A549 (cell line): Measurements from ENCODE around the gene AKIP1. TPM values are rescaled to one million over a fixed set of nuclear protein-coding genes. Genes with fewer than 3 reads are reported as not detected.

Source experiments
- ATAC-seq, 2 experiments: fragments of 200-7000 bp in 1 of 2; fragments of >200 bp in 1 of 2; cut with Nextera tagmentation in 1 of 2; cut with Tn5 transposase in 1 of 2; 3 replicates each; pipeline versions ENCODE4 v1.8.0 to v1.9.1; 2018 to 2020; ENCODE audit warnings: mild to moderate bottlenecking in 1 of 2, moderate library complexity in 1 of 2
- CTCF ChIA-PET: fragments of 300-600 bp; sonication (Branson Sonifier 250); formaldehyde crosslinking; extraction: SDS; loops from one replicate; lab custom pipeline; 2021; ENCODE audit warnings: antibody characterized with exemption, inconsistent platforms; lab: Yijun Ruan, JAX
- POLR2A ChIA-PET: fragments of 350-600 bp; formaldehyde crosslinking; extraction: SDS; loops from one replicate; lab custom pipeline; 2021; ENCODE audit warnings: antibody characterized with exemption, inconsistent platforms; lab: Yijun Ruan, JAX
- DNase-seq, 2 experiments: peaks; one replicate each; pipeline versions ENCODE4 v3.0.0 to v3.0.0-alpha.2; 2011 to 2016; ENCODE audit warnings: low read depth in 1 of 2, low spot score in 1 of 2
- FAIRE-seq: peaks from 2 replicates; lab custom pipeline; 2011; peaks lifted over from hg19 to GRCh38; lab: Jason Lieb, UNC
- H3K27ac ChIP-seq, 2 experiments: fragments of >200 bp; sonication (Bioruptor Twin); formaldehyde crosslinking; 3 replicates each; pipeline ENCODE4 v1.5.1; 2016 to 2017
- H3K4me1 ChIP-seq: fragments of >200 bp; sonication (Bioruptor Twin); formaldehyde crosslinking; 3 replicates; pipeline ENCODE4 v1.6.1; 2016
- H3K4me2 ChIP-seq: fragments of >200 bp; sonication (Bioruptor Twin); formaldehyde crosslinking; 3 replicates; pipeline ENCODE4 v1.6.1; 2016
- H3K4me3 ChIP-seq: fragments of >200 bp; sonication (Bioruptor Twin); formaldehyde crosslinking; 3 replicates; pipeline ENCODE4 v1.5.1; 2016
- H3K9me3 ChIP-seq: fragments of >200 bp; sonication (Bioruptor Twin); formaldehyde crosslinking; 3 replicates; pipeline ENCODE4 v1.6.1; 2016
- BHLHE40 ChIP-seq: IDR thresholded peaks from 2 replicates; pipeline ENCODE4 v1.6.1; 2012; ENCODE audit warnings: low read depth, low read length, inconsistent platforms
- CEBPB ChIP-seq, 2 experiments: fragments of >200 bp in 1 of 2; sonication (Bioruptor Twin) in 1 of 2; formaldehyde crosslinking in 1 of 2; IDR thresholded peaks; 2 replicates each; pipeline ENCODE4 v1.6.1; 2012 to 2016
- ESRRA ChIP-seq: fragments of 150-350 bp; IDR thresholded peaks from 2 replicates; pipeline ENCODE4 v1.6.1; 2014; ENCODE audit warnings: mild to moderate bottlenecking, low read length, borderline replicate concordance
- HOXB5 ChIP-seq: fragments of 250-450 bp; sonication (Bioruptor Pico); IDR thresholded peaks from 2 replicates; pipeline ENCODE4 v1.5.0; 2020; ENCODE audit warnings: mild to moderate bottlenecking, moderate library complexity
- JUN ChIP-seq, 2 experiments: fragments of >200 bp; sonication (Bioruptor Twin); formaldehyde crosslinking; IDR thresholded peaks; 2 replicates in 1 of 2; 3 replicates in 1 of 2; pipeline ENCODE4 v1.6.1; 2016 to 2017
- MYC ChIP-seq: IDR thresholded peaks from 2 replicates; pipeline ENCODE4 v1.6.1; 2012; ENCODE audit warnings: mild to moderate bottlenecking, inconsistent platforms, low read length, improper control_type of control experiment, borderline replicate concordance
- NR3C1 ChIP-seq: fragments of >200 bp; sonication (Bioruptor Twin); formaldehyde crosslinking; IDR thresholded peaks from 3 replicates; pipeline ENCODE4 v1.6.1; 2017
- PHF8 ChIP-seq: fragments of 200-600 bp; sonication (generic); IDR thresholded peaks from 2 replicates; pipeline ENCODE4 v1.6.1; 2016; ENCODE audit warnings: low read depth, mild to moderate bottlenecking, antibody characterized with exemption, moderate library complexity, borderline replicate concordance
- POLR2A ChIP-seq: IDR thresholded peaks from 2 replicates; pipeline ENCODE4 v1.6.1; 2012; ENCODE audit warnings: mild to moderate bottlenecking, low read length
- POLR2AphosphoS2 ChIP-seq: conservative IDR thresholded peaks from 2 replicates; pipeline ENCODE4 v1.6.1; 2012; ENCODE audit warnings: low read length, improper control_type of control experiment, inconsistent platforms
- RAD21 ChIP-seq, 2 experiments: fragments of >200 bp in 1 of 2; sonication (Bioruptor Twin) in 1 of 2; formaldehyde crosslinking in 1 of 2; IDR thresholded peaks in 1 of 2; conservative IDR thresholded peaks in 1 of 2; 2 replicates in 1 of 2; 3 replicates in 1 of 2; pipeline ENCODE4 v1.6.1; 2012 to 2018; ENCODE audit warnings: inconsistent platforms in 1 of 2
- SMC3 ChIP-seq: fragments of >200 bp; sonication (Bioruptor Twin); formaldehyde crosslinking; IDR thresholded peaks from 3 replicates; pipeline ENCODE4 v1.6.1; 2018; ENCODE audit warnings: inconsistent platforms
- TP53 ChIP-seq: fragments of 250-450 bp; sonication (Bioruptor Pico); IDR thresholded peaks from 2 replicates; pipeline ENCODE4 v1.5.0; 2021; ENCODE audit warnings: mild to moderate bottlenecking, moderate library complexity
- ZNF302 ChIP-seq: fragments of 250-450 bp; sonication (Bioruptor Pico); IDR thresholded peaks from 2 replicates; pipeline ENCODE4 v1.9.0; 2021; ENCODE audit warnings: inconsistent platforms, mild to moderate bottlenecking, moderate library complexity
- WGBS: methylation state at CpG from one replicate; pipeline ENCODE4 v1.1.6; 2017; ENCODE audit errors: missing lambda C conversion rate; 5-methylcytosine and 5-hydroxymethylcytosine counted together
- polyA plus RNA-seq, 4 experiments: library from polyadenylated mRNA; depleted of rRNA in 3 of 4; stranded (reverse); fragments of >200 nt; fragmentation: RNase III in 1 of 4; extraction: RNeasy Plus Mini Kit Qiagen cat#74134 plus additional on column Dnase treatment in 1 of 4; gene quantifications; 2 replicates in 3 of 4; 3 replicates in 1 of 4; pipeline ENCODE4 v1.2.3, GENCODE V29; 2011 to 2017
- TF ChIP-seq, protein P1 (sequence below): fragments of >200 bp; sonication (Bioruptor Twin); formaldehyde crosslinking; IDR thresholded peaks from 2 replicates; pipeline ENCODE4 v1.6.1; 2016
- TF ChIP-seq, protein P2 (sequence below): IDR thresholded peaks from 2 replicates; pipeline ENCODE4 v1.6.1; 2012
- TF ChIP-seq, protein P3 (sequence below): fragments of 250-450 bp; sonication (Bioruptor Pico); IDR thresholded peaks from 2 replicates; pipeline ENCODE4 v1.5.0; 2021; ENCODE audit warnings: mild to moderate bottlenecking, moderate library complexity, borderline replicate concordance

Gene AKIP1
- polyA plus RNA-seq, 2 of the 4 experiments (the other 2 are of a cell fraction), result 57.7 to 66.7 TPM

DNA sequence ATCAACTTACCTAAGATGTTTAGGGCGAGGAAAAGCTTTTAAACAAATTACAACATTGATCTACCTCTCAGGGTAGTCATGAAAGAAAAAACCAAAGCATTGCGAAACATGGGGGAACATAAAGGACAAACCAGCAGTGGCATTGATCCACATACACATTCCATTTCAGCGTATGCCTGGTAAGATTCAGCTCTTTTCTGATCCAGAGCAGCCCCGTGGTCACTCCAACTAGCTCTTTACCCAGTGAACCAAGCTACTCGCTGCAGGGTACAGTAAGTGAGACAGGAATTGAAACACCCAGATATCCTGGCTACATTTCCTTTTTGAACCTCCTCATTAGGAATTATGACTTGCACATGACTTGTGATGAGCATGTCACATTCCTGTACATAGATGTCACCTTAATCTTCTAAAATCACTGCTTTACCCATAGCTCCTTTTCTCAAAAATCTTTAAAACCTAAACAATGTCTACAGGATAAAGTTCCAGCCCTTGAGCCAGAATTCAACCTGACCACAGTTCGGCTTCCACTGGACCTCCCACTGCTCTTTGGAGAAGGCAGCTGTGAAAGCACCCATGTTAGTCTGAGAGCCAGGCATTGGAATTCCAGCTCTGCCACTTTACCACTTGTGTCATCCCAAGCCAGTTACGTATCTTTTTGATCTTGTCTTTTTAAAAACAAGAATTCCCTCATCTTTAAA, 42.9 kb upstream of the AKIP1 start:
- Histone ChIP-seq H3K4me2 (no peak overlapping the region), H3K27ac (no peak overlapping the region), H3K4me3 (no peak overlapping the region), H3K4me1 (peaks cover 20% of the 10 kb centered on the region), H3K9me3 (no peaks in the 10 kb centered on the region)
- DNase-seq (no peak), FAIRE-seq (no peak), ATAC-seq (no peak)
- ChIA-PET CTCF (interaction anchor here (0.6 to 1.6 kb wide), 5 partner anchors 12 to 131 kb away, joined by 3 to 6 read pairs (median 3); partner anchors contain the start of gene AKIP1), POLR2A (interaction anchor here (1.4 kb wide), 1 partner anchor 180 kb away, joined by 4 read pairs; no protein-coding TSS in a partner anchor)
- WGBS, result 78% methylated on average over 7 of the region's 7 CpGs
- TF ChIP-seq ESRRA (no peak), CEBPB (IDR thresholded peaks at IDR 0.05) (peak; percentile 63 to 78; a peak in 3 of 4 replicates)
- TF ChIP-seq, protein P1, sequence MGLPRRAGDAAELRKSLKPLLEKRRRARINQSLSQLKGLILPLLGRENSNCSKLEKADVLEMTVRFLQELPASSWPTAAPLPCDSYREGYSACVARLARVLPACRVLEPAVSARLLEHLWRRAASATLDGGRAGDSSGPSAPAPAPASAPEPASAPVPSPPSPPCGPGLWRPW, result no peak

DNA sequence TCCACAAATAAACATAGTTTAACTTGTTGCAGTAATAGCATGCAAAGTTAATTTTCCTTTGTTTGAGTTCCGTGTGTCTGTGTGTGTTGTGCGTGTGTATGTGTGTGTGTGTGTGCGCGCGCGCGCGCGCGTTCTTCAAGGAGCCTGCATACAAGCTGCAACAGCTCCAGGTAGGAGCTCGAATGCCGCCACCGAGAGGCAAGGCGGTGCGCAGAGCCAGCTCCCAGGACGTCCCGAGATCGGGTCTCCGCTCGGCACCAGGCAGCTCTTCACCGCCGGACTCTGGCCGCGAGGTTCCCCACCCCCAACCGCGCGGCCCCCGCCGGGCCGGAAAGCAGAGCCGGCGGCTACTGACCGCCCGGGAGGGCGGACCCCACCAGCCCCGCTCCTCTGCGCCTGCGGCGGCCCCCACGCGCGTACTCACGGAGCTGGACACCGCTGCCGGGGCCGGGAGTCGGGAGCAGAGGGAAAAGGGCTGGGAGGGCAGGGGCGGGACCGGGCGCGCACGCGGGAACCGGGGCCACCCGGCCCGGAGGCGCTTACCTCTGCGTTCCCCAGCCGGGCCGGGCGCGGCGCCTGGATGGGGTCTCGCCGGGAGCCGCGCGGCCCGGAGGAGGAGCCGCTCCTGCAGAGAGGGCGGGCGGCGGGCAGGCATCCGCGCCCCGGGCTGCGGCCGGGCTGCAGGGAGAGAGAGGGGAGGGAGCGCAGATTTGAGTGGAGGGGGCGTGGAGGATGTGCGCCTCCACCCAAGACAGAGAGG, 40.4 kb upstream of the AKIP1 start:
- WGBS, result 3% methylated on average over 18 of the region's 81 CpGs
- H3K4me1 ChIP-seq, result peaks cover 14% of the 10 kb centered on the region; the same call in 2 of the 3 replicates
- POLR2A ChIA-PET, result interaction anchor here (0.6 to 2.9 kb wide), 12 partner anchors 16 to 188 kb away, joined by 3 to 44 read pairs (median 4); partner anchors contain the start of genes AKIP1, RPL27A and TRIM66
- H3K9me3 ChIP-seq, result no peaks in the 10 kb centered on the region
- FAIRE-seq (no peak), ATAC-seq (peak; percentile 83 to 89), DNase-seq (peak; percentile 58 to 86)
- H3K4me3 ChIP-seq, result peak overlapping the region; percentile 94
- CTCF ChIA-PET, result interaction anchor here (0.8 to 1.3 kb wide), 7 partner anchors 11 to 685 kb away, joined by 3 to 6 read pairs (median 3); no protein-coding TSS in a partner anchor
- H3K4me2 ChIP-seq, result peak overlapping the region; percentile 71
- peak overlapping the region; percentile 95 to 96 for H3K27ac ChIP-seq
- TF ChIP-seq POLR2AphosphoS2 (no peak), RAD21 (conservative IDR thresholded peaks at IDR 0.05 in 1 of 2, IDR thresholded peaks at IDR 0.05 in 1 of 2) (peak; percentile 10 to 51; a peak in 2 of 5 replicates), HOXB5 (CRISPR knock-in tag) (0 out of 2 replicates have a peak, but pooled peaks have one; percentile 22), CEBPB (IDR thresholded peaks at IDR 0.05) (0 out of 4 replicates have a peak, but pooled peaks of 1 of the 2 experiments have one; percentile 13), JUN (IDR thresholded peaks at IDR 0.05) (peak in 1 of 2 experiments; percentile 36; a peak in 2 of 5 replicates), POLR2A (peak; percentile 38), SMC3 (peak; percentile 3; the same call in 1 of the 3 replicates), ZNF302 (no peak), MYC (0 out of 2 replicates have a peak, but pooled peaks have one; percentile 8), BHLHE40 (no peak), NR3C1 (no peak), PHF8 (peak; percentile 59; the same call in 1 of the 2 replicates), TP53 (CRISPR knock-in tag) (no peak)
- TF ChIP-seq, protein P2, sequence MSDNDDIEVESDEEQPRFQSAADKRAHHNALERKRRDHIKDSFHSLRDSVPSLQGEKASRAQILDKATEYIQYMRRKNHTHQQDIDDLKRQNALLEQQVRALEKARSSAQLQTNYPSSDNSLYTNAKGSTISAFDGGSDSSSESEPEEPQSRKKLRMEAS, result peak; percentile 55
- TF ChIP-seq, protein P3, sequence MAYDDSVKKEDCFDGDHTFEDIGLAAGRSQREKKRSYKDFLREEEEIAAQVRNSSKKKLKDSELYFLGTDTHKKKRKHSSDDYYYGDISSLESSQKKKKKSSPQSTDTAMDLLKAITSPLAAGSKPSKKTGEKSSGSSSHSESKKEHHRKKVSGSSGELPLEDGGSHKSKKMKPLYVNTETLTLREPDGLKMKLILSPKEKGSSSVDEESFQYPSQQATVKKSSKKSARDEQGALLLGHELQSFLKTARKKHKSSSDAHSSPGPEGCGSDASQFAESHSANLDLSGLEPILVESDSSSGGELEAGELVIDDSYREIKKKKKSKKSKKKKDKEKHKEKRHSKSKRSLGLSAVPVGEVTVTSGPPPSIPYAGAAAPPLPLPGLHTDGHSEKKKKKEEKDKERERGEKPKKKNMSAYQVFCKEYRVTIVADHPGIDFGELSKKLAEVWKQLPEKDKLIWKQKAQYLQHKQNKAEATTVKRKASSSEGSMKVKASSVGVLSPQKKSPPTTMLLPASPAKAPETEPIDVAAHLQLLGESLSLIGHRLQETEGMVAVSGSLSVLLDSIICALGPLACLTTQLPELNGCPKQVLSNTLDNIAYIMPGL, result peak; percentile 50; the same call in 1 of the 2 replicates
